Activated CD4-positive, alpha-beta T cell treated with anti-CD3 and anti-CD28 coated beads for 48 hours (primary cell): ENCODE results near the gene ATF4.

Experiments
- DNase-seq: peaks from one replicate; pipeline ENCODE4 v3.0.0-alpha.2; 2020

The ATF4 gene, protein sequence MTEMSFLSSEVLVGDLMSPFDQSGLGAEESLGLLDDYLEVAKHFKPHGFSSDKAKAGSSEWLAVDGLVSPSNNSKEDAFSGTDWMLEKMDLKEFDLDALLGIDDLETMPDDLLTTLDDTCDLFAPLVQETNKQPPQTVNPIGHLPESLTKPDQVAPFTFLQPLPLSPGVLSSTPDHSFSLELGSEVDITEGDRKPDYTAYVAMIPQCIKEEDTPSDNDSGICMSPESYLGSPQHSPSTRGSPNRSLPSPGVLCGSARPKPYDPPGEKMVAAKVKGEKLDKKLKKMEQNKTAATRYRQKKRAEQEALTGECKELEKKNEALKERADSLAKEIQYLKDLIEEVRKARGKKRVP

DNA sequence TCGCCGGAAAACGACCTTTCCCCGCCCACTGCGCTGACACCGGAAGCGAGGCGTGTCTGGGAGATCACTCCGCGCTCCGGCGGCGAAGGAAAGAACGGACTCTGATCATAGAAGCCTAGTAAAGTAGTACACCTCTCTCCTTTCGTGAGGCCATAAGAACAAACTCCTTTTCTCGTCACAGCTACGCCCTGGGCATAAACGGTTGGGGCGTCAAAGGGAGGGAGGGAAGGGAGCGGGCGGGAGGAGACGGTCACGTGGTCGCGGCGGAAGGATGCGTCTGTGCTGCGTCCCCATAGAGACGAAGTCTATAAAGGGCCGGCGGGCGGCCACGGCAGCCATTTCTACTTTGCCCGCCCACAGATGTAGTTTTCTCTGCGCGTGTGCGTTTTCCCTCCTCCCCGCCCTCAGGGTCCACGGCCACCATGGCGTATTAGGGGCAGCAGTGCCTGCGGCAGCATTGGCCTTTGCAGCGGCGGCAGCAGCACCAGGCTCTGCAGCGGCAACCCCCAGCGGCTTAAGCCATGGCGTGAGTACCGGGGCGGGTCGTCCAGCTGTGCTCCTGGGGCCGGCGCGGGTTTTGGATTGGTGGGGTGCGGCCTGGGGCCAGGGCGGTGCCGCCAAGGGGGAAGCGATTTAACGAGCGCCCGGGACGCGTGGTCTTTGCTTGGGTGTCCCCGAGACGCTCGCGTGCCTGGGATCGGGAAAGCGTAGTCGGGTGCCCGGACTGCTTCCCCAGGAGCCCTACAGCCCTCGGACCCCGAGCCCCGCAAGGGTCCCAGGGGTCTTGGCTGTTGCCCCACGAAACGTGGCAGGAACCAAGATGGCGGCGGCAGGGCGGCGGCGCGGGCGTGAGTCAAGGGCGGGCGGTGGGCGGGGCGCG, at the start of gene ATF4:
Gene ATF4 (plus strand): TSS at position 337 of the 880 bp plus-strand sequence. CDS start 884 bp downstream, outside the sequence.
- peak; percentile 91 for DNase-seq

DNA sequence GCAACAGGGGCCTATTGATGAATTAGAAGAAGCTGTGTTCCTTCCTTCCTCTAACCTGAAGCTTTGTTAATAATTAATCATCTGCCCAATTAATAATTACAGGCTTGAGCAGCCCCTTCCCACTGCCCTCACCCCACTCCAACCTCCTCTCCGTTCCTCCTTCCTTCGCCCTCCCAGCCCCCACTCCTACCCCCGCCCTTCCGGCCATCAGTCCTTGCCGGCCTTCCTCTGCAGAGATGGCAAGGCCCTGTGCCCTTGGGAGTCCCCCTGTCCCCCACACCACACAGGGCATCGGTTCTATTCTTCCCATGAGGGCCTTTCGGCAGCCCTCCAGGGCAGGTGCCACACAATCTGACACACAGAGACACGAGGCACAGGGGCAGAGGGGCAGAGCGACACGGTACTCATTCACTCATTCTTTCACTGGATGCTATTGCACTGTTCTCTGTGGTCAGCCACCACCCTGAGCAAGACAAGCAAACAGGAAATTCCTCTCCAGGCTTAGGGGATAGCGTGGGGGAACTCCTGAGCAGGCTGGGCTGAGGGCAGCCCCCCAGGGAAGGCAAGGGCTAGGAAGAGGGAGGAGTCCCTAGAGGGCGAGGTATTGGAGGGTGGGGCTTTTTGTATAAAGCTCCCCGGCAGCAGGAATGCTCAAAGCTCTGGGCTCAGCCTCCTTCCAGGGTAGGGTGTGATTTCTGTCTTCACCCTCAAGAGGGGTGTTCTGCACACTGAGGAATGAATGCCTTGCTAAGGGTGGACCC, 48.8 kb upstream of the ATF4 start:
- no peak for DNase-seq

DNA sequence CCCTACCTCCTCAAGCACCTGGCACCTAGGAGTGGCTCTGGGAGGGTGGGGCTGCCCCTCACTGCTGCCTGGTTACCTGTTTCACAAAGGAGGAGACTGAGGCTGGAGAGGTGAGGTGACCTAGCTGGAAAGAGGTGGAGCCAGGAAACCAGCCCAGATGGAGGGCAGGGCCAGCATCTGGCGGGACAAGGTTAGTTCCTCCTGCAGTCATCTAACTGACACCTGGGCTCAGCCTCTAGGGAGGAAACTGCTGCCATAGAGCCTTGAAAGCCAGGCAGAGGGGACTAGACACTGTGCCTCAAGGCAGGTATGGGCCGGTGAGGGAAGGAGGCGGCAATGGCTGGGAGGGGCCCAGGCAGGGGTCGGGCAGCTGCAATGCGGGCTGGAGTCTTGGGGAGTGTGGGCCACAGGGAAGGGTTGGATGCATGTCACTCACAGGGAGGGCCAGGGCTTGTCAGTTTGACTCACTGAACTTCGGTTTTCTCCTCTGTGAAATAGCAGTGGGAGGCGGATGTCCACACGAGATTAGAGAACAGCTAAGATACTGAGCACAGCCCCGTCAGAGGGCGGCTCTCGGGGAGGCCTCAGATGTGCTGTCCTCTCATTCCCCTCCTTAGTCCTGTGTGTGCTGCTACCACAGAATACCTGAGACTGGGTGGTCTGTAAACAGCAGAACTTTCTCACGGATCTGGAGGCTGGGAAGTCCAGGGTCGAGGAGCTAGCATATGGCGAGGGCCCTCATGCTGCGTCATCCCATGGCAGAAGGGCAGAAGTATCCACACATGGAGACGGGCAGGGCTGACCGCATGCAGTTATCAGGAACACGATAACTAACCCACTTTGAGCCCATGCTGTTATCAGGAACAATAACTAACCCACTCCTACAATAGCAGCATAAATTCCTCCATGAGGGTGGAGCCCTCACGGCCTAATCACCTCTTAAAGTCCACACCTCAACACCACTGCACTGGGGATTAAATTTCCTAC, 47.5 kb upstream of the ATF4 start:
- no peak for DNase-seq

DNA sequence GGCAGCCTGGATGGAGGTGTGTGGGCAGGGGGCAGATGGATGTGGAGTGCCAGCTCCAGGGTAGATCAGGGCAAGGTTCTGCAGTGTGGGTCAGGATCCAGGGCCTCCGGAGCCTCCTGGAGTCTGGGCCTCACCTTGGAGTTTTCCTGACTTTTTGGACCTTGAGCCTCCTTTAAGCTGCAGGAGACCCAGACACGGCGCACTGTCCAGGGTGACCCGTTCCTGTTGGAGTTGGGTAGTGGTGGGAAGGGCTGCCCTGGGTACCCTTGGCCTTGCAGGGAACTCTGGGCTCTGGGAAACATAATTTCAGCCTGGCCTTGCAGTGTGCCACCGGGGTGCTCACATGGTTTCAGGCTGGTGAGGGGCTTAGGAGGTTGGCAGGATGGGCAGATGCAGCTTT, 46.5 kb upstream of the ATF4 start:
- DNase-seq = no peak

DNA sequence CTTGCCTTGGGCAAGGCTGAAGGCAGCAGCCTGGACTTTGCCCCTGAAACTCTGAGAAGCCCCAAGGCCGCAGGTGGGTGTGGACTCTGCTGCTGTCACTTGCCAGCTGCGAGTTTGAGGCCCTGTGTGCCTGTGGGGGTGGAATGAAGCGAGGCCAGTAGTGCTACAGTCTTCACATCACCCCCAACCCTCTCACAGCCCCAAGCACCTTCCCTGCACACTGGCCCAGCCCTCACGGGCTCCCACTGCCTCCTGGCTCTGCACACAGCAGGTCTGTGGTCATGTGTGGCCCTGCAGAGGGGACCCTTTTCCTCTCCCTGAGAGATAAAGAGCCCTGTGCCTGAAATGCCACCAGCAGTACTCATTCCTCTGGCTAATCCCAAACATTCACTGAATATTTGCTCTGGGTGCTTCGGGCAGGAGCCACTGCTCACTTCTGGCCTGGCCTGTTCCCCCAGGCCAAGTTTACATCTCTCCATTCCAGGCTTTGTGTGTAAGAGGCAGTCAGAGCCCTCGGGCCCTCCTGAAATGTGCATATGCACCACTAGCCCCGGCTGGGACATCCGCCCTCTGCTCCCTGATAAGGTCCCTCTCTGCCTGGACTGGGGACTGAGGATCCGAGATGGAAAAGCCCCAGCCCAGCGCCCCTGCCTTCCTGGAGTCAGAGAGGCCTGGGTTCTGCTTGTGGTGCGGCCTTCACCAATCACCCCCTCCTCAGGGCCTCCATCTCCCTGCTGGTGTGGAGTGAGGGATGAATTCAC, 45.8 kb upstream of the ATF4 start:
- no peak for DNase-seq

DNA sequence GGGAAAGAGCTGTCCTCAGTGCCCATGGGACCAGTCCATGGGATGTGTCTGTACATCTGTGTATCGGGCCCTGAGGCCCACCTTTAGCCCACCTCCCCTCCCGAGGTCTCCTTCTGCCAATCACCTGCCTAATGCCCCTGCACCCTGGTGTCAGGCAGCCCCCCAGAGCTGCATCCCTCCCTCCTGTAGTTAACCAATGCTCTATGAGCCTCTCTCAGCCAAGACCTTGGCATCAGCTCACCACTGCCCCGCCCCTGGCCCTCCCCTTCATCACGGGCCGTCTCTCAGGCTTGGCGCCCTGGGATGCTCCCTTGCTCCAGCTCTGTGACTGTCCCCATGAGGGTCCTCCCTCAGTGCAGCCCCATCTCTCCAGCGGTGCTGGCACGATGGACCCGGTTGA, 45.0 kb upstream of the ATF4 start:
- no peak for DNase-seq

DNA sequence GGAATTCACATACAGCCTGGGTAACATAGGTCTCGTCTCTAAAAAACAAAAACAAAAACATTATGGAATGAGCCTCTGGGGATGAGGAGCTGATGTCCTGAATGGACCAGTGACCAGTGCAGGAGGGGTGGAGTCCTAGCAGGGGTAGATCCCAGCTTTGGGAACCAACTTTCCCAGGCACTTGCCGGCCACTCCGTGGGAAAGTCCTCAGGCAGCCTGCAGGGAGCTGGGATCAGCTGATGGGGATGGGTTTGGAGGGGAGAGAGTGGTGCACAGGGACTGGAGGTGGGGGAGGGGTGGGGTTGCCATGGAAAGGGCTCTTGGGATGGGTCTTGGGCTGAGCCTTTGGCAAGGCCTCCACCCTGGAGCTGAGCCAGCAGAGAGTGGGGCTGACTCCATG, 44.5 kb upstream of the ATF4 start:
- no peak for DNase-seq

DNA sequence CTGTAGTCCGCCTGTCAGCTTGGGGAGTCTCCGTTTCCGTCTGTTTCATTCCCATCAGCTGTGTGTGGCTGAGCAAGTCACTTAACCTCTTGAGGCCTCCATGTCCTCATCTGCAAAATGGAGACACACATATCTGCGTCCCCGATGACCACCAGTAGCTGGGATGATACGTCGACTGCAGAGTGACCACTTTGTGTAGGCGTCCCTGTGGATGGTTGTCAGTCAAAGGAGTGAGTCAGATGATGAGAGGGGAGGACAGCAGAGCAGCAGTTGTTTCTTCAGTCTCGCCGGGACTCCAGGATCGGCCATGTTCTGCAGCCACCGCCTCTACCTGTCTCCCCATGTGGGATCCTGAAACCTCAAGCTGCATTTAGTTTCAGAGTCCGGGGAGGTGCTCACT, 43.7 kb upstream of the ATF4 start:
- DNase-seq = no peak

DNA sequence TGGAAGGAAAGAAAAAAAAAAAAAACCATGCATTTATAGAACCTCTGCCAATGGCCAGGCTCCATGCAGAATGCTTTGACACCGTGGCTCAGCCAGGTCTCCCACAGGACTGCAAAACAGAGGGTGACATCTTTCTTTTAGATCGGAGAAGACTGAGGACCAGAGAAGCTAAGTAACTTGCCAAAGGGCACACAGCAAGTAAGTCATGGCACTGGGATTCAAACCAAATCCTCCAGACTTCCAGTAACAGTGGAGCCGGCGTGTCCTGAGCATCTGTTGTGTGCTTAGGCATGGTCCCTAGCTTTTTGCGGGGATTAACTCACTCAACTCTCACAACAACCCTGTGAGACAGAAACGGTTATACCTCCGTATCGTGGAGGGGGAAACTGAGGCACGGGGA, 42.8 kb upstream of the ATF4 start:
- DNase-seq = no peak

DNA sequence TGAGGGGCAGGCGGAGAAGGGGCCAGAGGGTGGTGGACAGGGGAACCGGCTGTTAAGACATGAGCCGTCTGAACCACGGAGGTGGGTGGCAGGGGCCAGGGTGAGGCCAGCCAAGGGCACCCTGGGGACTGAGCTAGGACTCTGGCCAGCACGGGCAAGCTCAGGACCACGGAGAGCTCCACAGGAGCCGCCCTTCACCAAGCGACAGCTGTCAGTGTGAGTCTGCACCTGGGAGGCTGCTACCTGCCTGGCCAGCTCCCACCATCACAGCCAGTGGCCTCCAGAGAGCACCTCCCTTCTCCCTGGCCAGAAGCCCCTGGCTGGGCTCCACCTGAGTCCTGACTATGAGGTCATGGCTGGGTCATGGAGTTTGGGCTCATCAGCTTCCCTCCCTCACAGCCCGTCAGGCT, 41.9 kb upstream of the ATF4 start:
- DNase-seq = peak; percentile 33

DNA sequence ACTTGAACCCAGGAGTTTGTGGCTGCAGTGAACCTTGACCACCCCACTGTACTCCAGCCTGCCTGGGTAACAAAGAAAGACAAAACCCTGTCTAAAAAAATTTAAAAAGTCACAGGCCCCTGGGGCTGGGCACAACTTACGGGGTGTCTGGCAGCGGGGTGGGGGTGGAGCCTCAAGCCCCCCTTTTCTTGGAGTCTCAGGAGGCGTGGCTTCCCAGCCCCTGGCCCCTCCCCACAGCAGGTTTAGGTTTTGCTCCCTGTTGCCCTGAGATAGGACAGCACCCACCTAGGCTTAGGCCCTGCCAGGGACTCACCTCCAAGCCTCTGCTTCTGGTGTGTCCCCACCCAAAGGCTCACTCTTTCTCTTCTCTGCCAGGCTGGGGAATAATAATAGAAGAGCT, 41.1 kb upstream of the ATF4 start:
- DNase-seq = no peak

DNA sequence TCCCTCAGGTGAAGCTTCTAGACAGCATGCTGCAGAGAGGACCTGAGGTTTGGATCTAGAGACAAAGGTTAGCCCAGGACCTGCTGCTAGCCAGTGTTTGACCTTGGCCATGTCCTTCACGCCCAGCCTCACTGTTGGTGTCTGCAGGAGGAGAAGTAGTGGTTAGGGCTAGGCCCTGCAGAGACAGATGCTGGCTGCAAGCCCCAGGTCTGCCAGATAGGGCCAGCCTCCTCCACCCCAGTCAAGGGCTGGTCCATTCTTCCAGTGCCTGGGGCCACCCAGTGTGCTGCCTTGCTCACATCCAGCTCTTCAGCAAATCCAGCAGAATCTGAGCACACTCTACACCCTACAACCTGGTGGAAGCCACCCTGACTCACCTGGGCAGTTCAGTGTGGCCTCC, 39.8 kb upstream of the ATF4 start:
- DNase-seq = no peak

DNA sequence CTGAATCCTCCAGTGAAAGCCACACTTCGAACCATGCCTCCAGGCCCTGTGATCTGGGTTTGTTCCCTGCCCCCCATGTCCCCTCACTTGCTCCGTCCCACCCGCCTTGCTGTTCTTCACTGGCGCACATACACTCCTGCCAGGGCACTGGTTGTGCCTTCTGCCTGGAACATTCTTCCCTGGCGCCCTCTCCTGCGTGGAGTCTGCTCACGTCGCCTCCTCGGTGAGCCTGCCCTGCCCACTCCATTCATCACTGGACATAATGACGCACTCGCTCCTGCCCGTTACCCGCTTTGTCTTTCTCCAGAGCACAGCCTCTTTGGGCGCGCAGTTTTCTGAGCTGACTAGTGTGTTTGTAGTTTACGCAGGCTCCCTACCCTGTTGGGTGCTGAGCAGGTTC, 39.3 kb upstream of the ATF4 start:
- DNase-seq = no peak

DNA sequence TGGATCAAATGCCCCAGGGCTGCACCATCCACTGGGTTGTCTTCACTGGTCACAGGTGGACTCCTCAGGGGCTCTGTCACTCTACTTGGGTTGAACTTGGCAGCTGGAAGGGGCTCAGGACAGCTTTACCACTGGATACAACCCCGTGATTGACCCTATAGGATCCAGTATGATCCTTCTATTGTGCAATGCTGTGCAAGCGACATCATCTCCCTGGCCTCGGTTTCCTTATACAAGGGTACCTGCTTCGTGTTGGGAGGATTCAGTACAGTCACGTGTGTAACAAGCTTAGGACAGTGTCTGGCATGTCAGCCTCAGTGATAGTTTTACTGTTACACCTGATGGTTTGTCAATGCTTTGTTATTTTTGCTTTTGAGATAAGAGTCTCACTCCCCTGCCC, 38.8 kb upstream of the ATF4 start:
- no peak for DNase-seq

DNA sequence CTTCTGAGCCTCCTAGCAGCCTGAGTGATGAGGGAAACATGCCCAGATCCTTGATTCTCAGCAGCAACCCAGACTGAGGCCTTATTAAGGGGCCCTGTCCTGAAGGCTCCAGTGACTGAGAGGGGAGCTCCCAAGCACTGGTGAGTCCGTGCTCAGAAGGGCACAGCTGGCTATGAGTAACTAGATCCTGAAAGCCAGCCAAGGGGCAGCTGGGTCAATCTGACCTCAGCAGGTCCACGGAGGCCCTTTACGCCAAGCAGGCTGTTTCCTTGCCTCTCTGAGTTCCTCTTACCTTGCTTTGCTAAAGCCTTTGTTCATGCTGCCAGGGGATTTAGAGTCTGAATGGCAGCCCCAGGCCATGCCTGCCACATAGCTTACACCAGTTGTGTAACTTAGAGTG, 37.6 kb upstream of the ATF4 start:
- DNase-seq = no peak

DNA sequence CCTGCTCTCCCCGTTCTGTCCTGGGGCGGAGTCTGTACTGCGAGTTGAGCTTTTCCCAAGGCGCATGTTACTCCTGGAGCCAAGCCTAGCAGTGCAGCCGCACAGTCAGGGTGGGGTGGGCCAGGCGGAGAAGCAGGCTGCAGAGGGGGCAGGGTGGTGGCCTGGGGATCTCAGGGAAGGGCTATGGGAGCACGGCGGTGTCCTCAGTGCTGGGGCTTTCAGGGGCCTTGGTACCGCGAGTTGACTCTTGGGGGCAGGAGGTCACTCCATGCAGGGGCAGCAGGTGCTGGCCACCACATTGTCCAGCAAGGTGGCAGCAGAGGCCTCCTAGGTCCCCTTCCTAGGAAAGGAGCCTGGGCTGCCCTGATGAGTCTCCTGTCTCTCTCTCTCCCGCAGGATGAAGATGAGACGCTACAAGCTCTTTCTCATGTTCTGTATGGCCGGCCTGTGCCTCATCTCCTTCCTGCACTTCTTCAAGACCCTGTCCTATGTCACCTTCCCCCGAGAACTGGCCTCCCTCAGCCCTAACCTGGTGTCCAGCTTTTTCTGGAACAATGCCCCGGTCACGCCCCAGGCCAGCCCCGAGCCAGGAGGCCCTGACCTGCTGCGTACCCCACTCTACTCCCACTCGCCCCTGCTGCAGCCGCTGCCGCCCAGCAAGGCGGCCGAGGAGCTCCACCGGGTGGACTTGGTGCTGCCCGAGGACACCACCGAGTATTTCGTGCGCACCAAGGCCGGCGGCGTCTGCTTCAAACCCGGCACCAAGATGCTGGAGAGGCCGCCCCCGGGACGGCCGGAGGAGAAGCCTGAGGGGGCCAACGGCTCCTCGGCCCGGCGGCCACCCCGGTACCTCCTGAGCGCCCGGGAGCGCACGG, 33.2 kb upstream of the ATF4 start:
- no peak for DNase-seq

DNA sequence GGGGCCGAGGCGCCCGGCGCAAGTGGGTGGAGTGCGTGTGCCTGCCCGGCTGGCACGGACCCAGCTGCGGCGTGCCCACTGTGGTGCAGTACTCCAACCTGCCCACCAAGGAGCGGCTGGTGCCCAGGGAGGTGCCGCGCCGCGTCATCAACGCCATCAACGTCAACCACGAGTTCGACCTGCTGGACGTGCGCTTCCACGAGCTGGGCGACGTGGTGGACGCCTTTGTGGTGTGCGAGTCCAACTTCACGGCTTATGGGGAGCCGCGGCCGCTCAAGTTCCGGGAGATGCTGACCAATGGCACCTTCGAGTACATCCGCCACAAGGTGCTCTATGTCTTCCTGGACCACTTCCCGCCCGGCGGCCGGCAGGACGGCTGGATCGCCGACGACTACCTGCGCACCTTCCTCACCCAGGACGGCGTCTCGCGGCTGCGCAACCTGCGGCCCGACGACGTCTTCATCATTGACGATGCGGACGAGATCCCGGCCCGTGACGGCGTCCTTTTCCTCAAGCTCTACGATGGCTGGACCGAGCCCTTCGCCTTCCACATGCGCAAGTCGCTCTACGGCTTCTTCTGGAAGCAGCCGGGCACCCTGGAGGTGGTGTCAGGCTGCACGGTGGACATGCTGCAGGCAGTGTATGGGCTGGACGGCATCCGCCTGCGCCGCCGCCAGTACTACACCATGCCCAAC, 32.4 kb upstream of the ATF4 start:
- DNase-seq = no peak

DNA sequence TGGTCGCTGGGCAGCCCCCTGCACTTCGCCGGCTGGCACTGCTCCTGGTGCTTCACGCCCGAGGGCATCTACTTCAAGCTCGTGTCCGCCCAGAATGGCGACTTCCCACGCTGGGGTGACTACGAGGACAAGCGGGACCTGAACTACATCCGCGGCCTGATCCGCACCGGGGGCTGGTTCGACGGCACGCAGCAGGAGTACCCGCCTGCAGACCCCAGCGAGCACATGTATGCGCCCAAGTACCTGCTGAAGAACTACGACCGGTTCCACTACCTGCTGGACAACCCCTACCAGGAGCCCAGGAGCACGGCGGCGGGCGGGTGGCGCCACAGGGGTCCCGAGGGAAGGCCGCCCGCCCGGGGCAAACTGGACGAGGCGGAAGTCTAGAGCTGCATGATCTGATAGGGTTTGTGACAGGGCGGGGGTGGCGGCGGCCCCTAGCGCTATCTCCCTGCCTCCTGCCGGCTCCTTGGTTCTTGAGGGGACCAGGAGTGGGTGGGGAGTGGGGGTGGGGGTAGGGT, 31.7 kb upstream of the ATF4 start:
- DNase-seq = no peak
